ENCODE data around the gene MINDY3.

The MINDY3 gene

DNA sequence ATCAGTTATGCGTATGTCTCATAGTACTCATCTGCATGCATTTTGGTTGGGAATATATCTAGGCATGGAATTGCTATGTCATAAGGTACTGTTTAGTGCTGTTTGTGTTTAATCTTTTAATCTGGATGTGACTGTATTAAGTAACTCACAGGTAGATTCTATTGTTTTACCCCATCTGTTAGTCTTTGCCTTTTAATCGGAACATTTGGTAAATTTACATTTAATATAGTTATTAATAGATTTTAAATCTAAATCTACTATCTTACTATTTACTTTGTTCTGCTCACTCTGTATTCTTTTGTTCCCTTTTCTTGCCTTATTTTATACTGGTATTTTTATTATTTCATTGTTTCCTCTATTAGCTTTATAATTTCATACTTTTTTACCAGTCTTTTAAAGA, 130.0 kb downstream of the MINDY3 start:
- Histone ChIP-seq H3K4me3 (ENCODE audit: low read length) (no peak overlapping the region), H3K9ac (ENCODE audit: low read depth, low read length) (no peak overlapping the region)

DNA sequence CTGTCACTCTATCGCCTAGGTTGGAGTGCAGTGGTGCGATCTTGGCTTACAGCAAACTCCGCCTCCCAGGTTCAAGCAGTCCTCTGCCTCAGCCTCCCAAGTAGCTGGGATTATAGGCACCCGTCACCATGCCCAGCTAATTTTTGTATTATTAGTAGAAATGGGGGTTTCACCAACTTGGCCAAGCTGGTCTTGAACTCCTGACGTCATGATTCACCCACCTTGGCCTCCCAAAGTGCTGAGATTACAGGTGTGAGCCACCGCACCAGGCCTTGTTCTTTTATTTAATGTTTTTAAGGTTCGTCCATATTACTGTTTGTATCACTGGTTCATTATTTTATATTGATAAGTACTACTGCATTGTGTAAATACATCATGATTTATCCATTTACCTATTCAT, 130.4 kb downstream of the MINDY3 start:
- no peaks in the 10 kb centered on the region for H3K27me3 ChIP-seq (ENCODE audit: insufficient read depth, low read length)
- no peaks in the 10 kb centered on the region for H3K36me3 ChIP-seq (ENCODE audit: insufficient read depth, low read length)
- H3K9me3 ChIP-seq (ENCODE audit: insufficient read depth, low read depth, low read length), result peaks cover 2% of the 10 kb centered on the region; the same call in 1 of the 2 replicates
- H3K4me3 ChIP-seq (ENCODE audit: low read length), result no peak overlapping the region
- H3K9ac ChIP-seq (ENCODE audit: low read depth, low read length), result no peak overlapping the region
- WGBS, result 94% methylated on average over 7 of the region's 7 CpGs
- H3K27ac ChIP-seq (ENCODE audit: low read depth, low read length), result no peak overlapping the region
- peaks cover 3% of the 10 kb centered on the region; the same call in 1 of the 2 replicates for H3K4me1 ChIP-seq (ENCODE audit: insufficient read depth, low read length)

More for the DNA sequence above, 130.0 kb downstream of the MINDY3 start:
- Histone ChIP-seq H3K36me3 (ENCODE audit: insufficient read depth, low read length) (no peaks in the 10 kb centered on the region), H3K27ac (ENCODE audit: low read depth, low read length) (no peak overlapping the region), H3K27me3 (ENCODE audit: insufficient read depth, low read length) (no peaks in the 10 kb centered on the region), H3K9me3 (ENCODE audit: insufficient read depth, low read depth, low read length) (peaks cover 2% of the 10 kb centered on the region; the same call in 1 of the 2 replicates), H3K4me1 (ENCODE audit: insufficient read depth, low read length) (peaks cover 3% of the 10 kb centered on the region; the same call in 1 of the 2 replicates)
- 96% methylated on average over 1 of the region's 2 CpGs for WGBS
